ENCODE measurements around the gene HES5. TPM values are rescaled to one million over a fixed set of nuclear protein-coding genes. Genes with fewer than 3 reads are reported as not detected.

HES5 gene
- total and polyA plus RNA-seq, 2 experiments from 2014 or later, result 0.16 to 0.21 TPM

GRCh38 chr1:2528016-2528415 is 2.0 kb downstream of the HES5 start (continued):
- TF ChIP-seq ZNF462 (CRISPR knock-in tag; IDR thresholded peaks at IDR 0.05) (no peak), STAT1 (IDR thresholded peaks at IDR 0.05; ENCODE audit: unreplicated experiment) (no peak), CREB1 (CRISPR knock-in tag; IDR thresholded peaks at IDR 0.05; ENCODE audit: low read depth) (no peak), CTCF (conservative IDR thresholded peaks at IDR 0.05; ENCODE audit: low read depth in 2 of 2) (no peak)

GRCh38 chr1:2527556-2527860 is 2.6 kb downstream of the HES5 start:
- no peak overlapping the region for H3K4me3 Mint-ChIP-seq
- Histone ChIP-seq H3K36me3 (ENCODE audit: insufficient read depth) (no peaks in the 10 kb centered on the region), H4K20me1 (replicated peaks; ENCODE audit: insufficient read depth) (peaks cover 29% of the 10 kb centered on the region), H3K27ac (ENCODE audit: low read depth) (no peak overlapping the region), H3K4me1 (ENCODE audit: insufficient read depth) (peaks cover 19% of the 10 kb centered on the region), H3K79me2 (replicated peaks; ENCODE audit: insufficient read depth) (peaks cover 34% of the 10 kb centered on the region), H3K9me2 (ENCODE audit: insufficient read depth) (no peaks in the 10 kb centered on the region), H3K4me2 (no peak overlapping the region), H3K4me3 (no peak overlapping the region), H3F3A (replicated peaks; ENCODE audit: low read depth) (no peaks in the 10 kb centered on the region), H3K27me3 (ENCODE audit: insufficient read depth) (peaks cover 55% of the 10 kb centered on the region), H2AFZ (no peak overlapping the region)
- H3K36me3 Mint-ChIP-seq (ENCODE audit: low read depth), result peaks cover 2% of the 10 kb centered on the region; the same call in 2 of the 3 replicates
- no peak overlapping the region for H3K27ac Mint-ChIP-seq
- peaks cover 35% of the 10 kb centered on the region for H3K4me1 Mint-ChIP-seq
- peaks cover 52% of the 10 kb centered on the region for H3K27me3 Mint-ChIP-seq (ENCODE audit: insufficient read depth, low read depth, poor library complexity)
- TF ChIP-seq CREB1 (CRISPR knock-in tag; IDR thresholded peaks at IDR 0.05; ENCODE audit: low read depth), result no peak
- ATAC-seq (no peak), DNase-seq (ENCODE audit: low spot score) (no peak)
- H3K9me3 Mint-ChIP-seq, result no peaks in the 10 kb centered on the region
